Stomach (tissue), 9 donors: Measurements from ENCODE around the gene PCSK2. TPM values are rescaled to one million over a fixed set of nuclear protein-coding genes. Genes with fewer than 3 reads are reported as not detected.

Experiments used
- DNase-seq, 2 donors: peaks; one replicate each; pipeline versions ENCODE4 v3.0.0 to v3.0.0-alpha.2; 2013 to 2019
- H3K27ac ChIP-seq, 5 donors: fragments of 200-600 bp in 4 of 5; sonication (generic) in 4 of 5; one replicate each; pipeline ENCODE4 v1.5.1; 2013 to 2019; ENCODE audit warnings: mild to moderate bottlenecking in 1 of 5, moderate library complexity in 1 of 5
- H3K27me3 ChIP-seq, 3 donors: fragments of 200-600 bp; sonication (generic); one replicate each; pipeline ENCODE4 v1.5.1; 2017 to 2019; ENCODE audit warnings: mixed run types in 1 of 3
- H3K36me3 ChIP-seq, 4 donors: fragments of 200-600 bp; sonication (generic); 1 replicate in 3 of 4; 2 replicates in 1 of 4; pipeline ENCODE4 v1.5.1; 2016 to 2019
- H3K4me1 ChIP-seq, 4 donors: fragments of 200-600 bp; sonication (generic); one replicate each; pipeline ENCODE4 v1.5.1; 2016 to 2019
- H3K4me3 ChIP-seq, 4 donors: fragments of 200-600 bp; sonication (generic) in 3 of 4; one replicate each; pipeline ENCODE4 v1.5.1; 2016 to 2019; ENCODE audit warnings: mild to moderate bottlenecking in 1 of 4
- H3K9me3 ChIP-seq, 4 donors: fragments of 200-600 bp; sonication (generic); one replicate each; pipeline ENCODE4 v1.5.1; 2016 to 2019
- CTCF ChIP-seq, 7 experiments: fragments of 450-650 bp in 4 of 7; fragments of 200-600 bp in 3 of 7; sonication (generic) in 3 of 7; IDR thresholded peaks; one replicate each; pipeline ENCODE4 v1.5.1; 2016 to 2019; ENCODE audit warnings: antibody characterized with exemption in 7 of 7, control low read depth in 2 of 7, mild to moderate bottlenecking in 1 of 7
- EP300 ChIP-seq: sonication (generic); formaldehyde crosslinking; IDR thresholded peaks from one replicate; pipeline ENCODE4 v1.6.1; 2017; ENCODE audit warnings: antibody characterized with exemption
- POLR2A ChIP-seq, 4 donors: fragments of 450-650 bp; IDR thresholded peaks; one replicate each; pipeline ENCODE4 v1.6.1; 2016; ENCODE audit warnings: antibody characterized with exemption in 4 of 4, control low read depth in 2 of 4, mild to moderate bottlenecking in 1 of 4, moderate library complexity in 1 of 4
- POLR2AphosphoS5 ChIP-seq, 3 donors: sonication (generic); formaldehyde crosslinking; IDR thresholded peaks; one replicate each; pipeline ENCODE4 v1.6.1; 2016; ENCODE audit warnings: antibody characterized with exemption in 3 of 3
- WGBS, 5 donors: extraction: QIAGEN DNeasy Blood & Tissue Kit in 3 of 5; methylation state at CpG; one replicate each; pipeline versions ENCODE4 v1.1.5 to v1.1.7; 2013 to 2018; 5-methylcytosine and 5-hydroxymethylcytosine counted together
- intact Hi-C: fragments of 100-400 bp; cut with DNase I; formaldehyde crosslinking; loops from one replicate; pipeline ENCODE4 v1.15.1; 2023; ENCODE audit warnings: low total_unique reads
- polyA plus RNA-seq, 3 donors: library from polyadenylated mRNA; stranded (reverse); fragments of 200-250 nt; gene quantifications; one replicate each; pipeline ENCODE4 v1.2.3, GENCODE V29; 2013
- total RNA-seq, 5 donors: library from RNA; depleted of rRNA; stranded (reverse); fragments of >200 nt; gene quantifications; one replicate each; pipeline versions ENCODE4 v1.1.0 to v1.2.3, GENCODE V29; 2014 to 2016
- donor health status: healthy with polysubstance abuse.
- donor health status: Bipolar disorder and iron deficiency.
- donor health status: healthy.

PCSK2 gene
- total and polyA plus RNA-seq, 8 donors = 0.15 to 3.7 (median 1.2) TPM; not detected in 2

GRCh38 chr20:17439616-17440296 is 212.9 kb downstream of the PCSK2 start:
- TF ChIP-seq CTCF (IDR thresholded peaks at IDR 0.05) (no peak), EP300 (no peak), POLR2A (IDR thresholded peaks at IDR 0.05) (no peak), POLR2AphosphoS5 (IDR thresholded peaks at IDR 0.05) (no peak)
- Histone ChIP-seq H3K4me3 (no peak overlapping the region), H3K9me3 (no peaks in the 10 kb centered on the region), H3K27me3 (peaks cover 0 to 17% (median 0%) of the 10 kb centered on the region in 3 donors), H3K27ac (no peak overlapping the region), H3K36me3 (no peaks in the 10 kb centered on the region), H3K4me1 (peaks cover 0 to 12% (median 7%) of the 10 kb centered on the region in 4 donors)
- DNase-seq = no peak
- intact Hi-C loops = no loop called here
- WGBS, 5 donors = 63 to 81% (median 77%) methylated on average over 7 to 8 of the region's 8 CpGs

- H3K4me1 ChIP-seq = peaks cover 0 to 16% (median 7%) of the 10 kb centered on the region in 4 donors
- intact Hi-C loops = no loop called here
Observed at GRCh38 chr20:17441745-17442144, 214.9 kb downstream of the PCSK2 start.

GRCh38 chr20:17442588-17442987 is 215.7 kb downstream of the PCSK2 start:
- Histone ChIP-seq H3K4me3 (no peak overlapping the region), H3K9me3 (no peaks in the 10 kb centered on the region), H3K27me3 (peaks cover 0 to 23% (median 0%) of the 10 kb centered on the region in 3 donors), H3K4me1 (peaks cover 0 to 16% (median 7%) of the 10 kb centered on the region in 4 donors), H3K27ac (no peak overlapping the region), H3K36me3 (no peaks in the 10 kb centered on the region)
- intact Hi-C loops = no loop called here
- WGBS, 5 donors = 63 to 77% (median 70%) methylated on average over 8 of the region's 8 CpGs
- TF ChIP-seq POLR2A (IDR thresholded peaks at IDR 0.05) (no peak), POLR2AphosphoS5 (IDR thresholded peaks at IDR 0.05) (no peak), EP300 (no peak), CTCF (IDR thresholded peaks at IDR 0.05) (no peak)
- DNase-seq = no peak

More at GRCh38 chr20:17441745-17442144, 214.9 kb downstream of the PCSK2 start:
- WGBS, 5 donors = 93 to 100% (median 95%) methylated on average over 1 of the region's 1 CpG
- TF ChIP-seq EP300 = no peak
- no peak for TF ChIP-seq CTCF (IDR thresholded peaks at IDR 0.05)
- no peak for TF ChIP-seq POLR2A (IDR thresholded peaks at IDR 0.05)
- no peak for TF ChIP-seq POLR2AphosphoS5 (IDR thresholded peaks at IDR 0.05)
- H3K27me3 ChIP-seq = peaks cover 0 to 23% (median 0%) of the 10 kb centered on the region in 3 donors
- DNase-seq = no peak
- no peaks in the 10 kb centered on the region for H3K9me3 ChIP-seq
- H3K4me3 ChIP-seq = no peak overlapping the region
- H3K27ac ChIP-seq = no peak overlapping the region
- no peaks in the 10 kb centered on the region for H3K36me3 ChIP-seq

- intact Hi-C loops = no loop called here
- Histone ChIP-seq H3K36me3 (no peaks in the 10 kb centered on the region), H3K27me3 (peaks cover 0 to 23% (median 0%) of the 10 kb centered on the region in 3 donors), H3K4me3 (no peak overlapping the region), H3K27ac (no peak overlapping the region), H3K4me1 (peaks cover 0 to 16% (median 7%) of the 10 kb centered on the region in 4 donors), H3K9me3 (no peaks in the 10 kb centered on the region)
- no peak for TF ChIP-seq EP300
- no peak for TF ChIP-seq POLR2A (IDR thresholded peaks at IDR 0.05)
- TF ChIP-seq POLR2AphosphoS5 (IDR thresholded peaks at IDR 0.05) = no peak
- TF ChIP-seq CTCF (IDR thresholded peaks at IDR 0.05) = no peak
- 46 to 63% (median 50%) methylated on average over 11 of the region's 11 CpGs for WGBS, 5 donors
- DNase-seq = no peak
Observed at GRCh38 chr20:17443131-17443858, 216.5 kb downstream of the PCSK2 start.
